Prostate gland (tissue), 2 donors: ENCODE results near the gene COPG2. TPM values are rescaled to one million over a fixed set of nuclear protein-coding genes. Genes with fewer than 3 reads are reported as not detected.
"Not testable (repeated sequence)": the region's sequence is repeated elsewhere in the genome, so short reads cannot be mapped to it uniquely, and the experiment has no call there.

ENCODE experiments used
- DNase-seq: peaks from one replicate; pipeline ENCODE4 v3.0.0-alpha.2; 2019; ENCODE audit warnings: low spot score
- H3K27ac ChIP-seq, 2 donors: fragments of 200-600 bp; sonication (generic); 2 replicates each; pipeline ENCODE4 v1.5.1; 2017 to 2019
- H3K27me3 ChIP-seq: fragments of 200-600 bp; sonication (generic); replicated peaks from 2 replicates; pipeline ENCODE4 v1.5.1; 2019; ENCODE audit not compliant: insufficient read depth
- H3K36me3 ChIP-seq, 2 donors: fragments of 200-600 bp; sonication (generic); 1 replicate in 1 of 2; 2 replicates in 1 of 2; pipeline versions ENCODE4 v1.5.1 to v1.8.1; 2017 to 2019
- H3K4me1 ChIP-seq: fragments of 200-600 bp; sonication (generic); replicated peaks from 2 replicates; pipeline ENCODE4 v1.5.1; 2019
- H3K4me3 ChIP-seq, 2 donors: fragments of 200-600 bp; sonication (generic); 2 replicates each; pipeline ENCODE4 v1.5.1; 2017 to 2019
- H3K9me3 ChIP-seq: fragments of 200-600 bp; sonication (generic); 2 replicates; pipeline ENCODE4 v1.5.1; 2017
- CTCF ChIP-seq, 4 experiments: fragments of 200-600 bp in 2 of 4; fragments of 450-650 bp in 2 of 4; sonication (generic) in 2 of 4; IDR thresholded peaks; 1 replicate in 3 of 4; 2 replicates in 1 of 4; pipeline ENCODE4 v1.5.1; 2016 to 2019; ENCODE audit warnings: antibody characterized with exemption in 4 of 4, mild to moderate bottlenecking in 2 of 4, moderate library complexity in 2 of 4
- POLR2A ChIP-seq: fragments of 450-650 bp; IDR thresholded peaks from one replicate; pipeline ENCODE4 v1.6.1; 2016; ENCODE audit warnings: antibody characterized with exemption, mild to moderate bottlenecking
- POLR2AphosphoS5 ChIP-seq: sonication (generic); formaldehyde crosslinking; IDR thresholded peaks from one replicate; pipeline ENCODE4 v1.6.1; 2017; ENCODE audit warnings: antibody characterized with exemption
- WGBS: methylation state at CpG from one replicate; pipeline ENCODE4 v1.1.5; 2018; 5-methylcytosine and 5-hydroxymethylcytosine counted together
- intact Hi-C: fragments of 100-400 bp; cut with DNase I; formaldehyde crosslinking; loops from one replicate; pipeline ENCODE4 v1.14.2; 2022
- total RNA-seq, 2 donors: library from RNA; depleted of rRNA; stranded (reverse); fragments of >200 nt; gene quantifications; one replicate each; pipeline ENCODE4 v1.1.0, GENCODE V29; 2016

Gene COPG2
- total RNA-seq, 2 donors from 2014 or later: 15.3 to 46.1 TPM

- WGBS: 96% methylated on average over 2 of the region's 2 CpGs
- H3K27ac ChIP-seq: no peak overlapping the region
- H3K36me3 ChIP-seq: no peaks in the 10 kb centered on the region
- no peak overlapping the region for H3K4me3 ChIP-seq
- no peak for TF ChIP-seq CTCF (IDR thresholded peaks at IDR 0.05)
- no peak for TF ChIP-seq POLR2AphosphoS5
- TF ChIP-seq POLR2A: no peak
- H3K4me1 ChIP-seq: no peaks in the 10 kb centered on the region
- no peak for DNase-seq
- intact Hi-C loops: no loop called here
- no peaks in the 10 kb centered on the region for H3K27me3 ChIP-seq
- no peaks in the 10 kb centered on the region for H3K9me3 ChIP-seq
Measured at GRCh38 chr7:130701650-130702049, 33.1 kb upstream of the COPG2 start.

DNA sequence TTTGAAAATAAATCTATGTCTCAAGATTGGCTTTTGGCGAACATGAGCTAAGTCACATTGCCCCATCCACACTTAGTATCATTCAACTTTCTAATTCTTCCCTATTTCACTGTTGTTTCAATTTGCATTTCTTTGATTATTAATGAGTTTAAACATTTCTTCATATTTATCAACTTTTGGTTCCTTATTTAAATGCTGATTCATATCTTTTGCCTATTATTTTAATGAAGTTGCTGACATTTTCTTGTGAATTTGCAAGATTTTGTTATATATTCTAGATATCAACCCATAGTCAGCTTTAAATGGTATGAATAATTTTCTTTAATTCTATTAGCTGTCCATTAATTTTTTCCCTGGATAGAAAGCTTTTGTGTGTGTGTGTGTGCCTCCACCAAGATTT, 32.2 kb upstream of the COPG2 start:
- intact Hi-C loops: no loop called here
- WGBS: 87% methylated on average over 1 of the region's 1 CpG
- TF ChIP-seq POLR2A: no peak
- no peak for TF ChIP-seq POLR2AphosphoS5
- no peak for TF ChIP-seq CTCF (IDR thresholded peaks at IDR 0.05)
- Histone ChIP-seq H3K9me3 (no peaks in the 10 kb centered on the region), H3K36me3 (no peaks in the 10 kb centered on the region), H3K4me1 (no peaks in the 10 kb centered on the region), H3K27ac (no peak overlapping the region), H3K27me3 (no peaks in the 10 kb centered on the region), H3K4me3 (no peak overlapping the region)
- DNase-seq: no peak

GRCh38 chr7:130699686-130700085, 31.1 kb upstream of the COPG2 start:
- 64% methylated on average over 4 of the region's 4 CpGs for WGBS

DNA sequence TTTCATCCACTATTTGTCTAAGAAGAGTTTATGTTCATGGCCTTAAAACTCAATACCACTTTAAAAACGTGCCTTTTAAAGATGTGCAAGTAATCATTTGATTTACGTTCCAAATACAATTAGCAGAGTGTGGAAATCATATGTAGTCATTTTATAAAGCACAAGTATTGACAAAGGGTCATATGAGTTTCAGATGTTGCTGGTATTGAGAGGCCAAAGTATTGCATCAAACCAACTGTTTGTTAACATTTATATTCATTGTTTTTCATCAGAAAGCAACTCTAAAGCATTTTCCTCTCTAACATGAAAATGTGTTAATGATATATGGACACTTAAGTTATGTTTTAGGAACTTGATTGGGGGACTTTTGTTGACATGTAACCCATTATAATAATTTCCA, 29.3 kb upstream of the COPG2 start:
- Histone ChIP-seq H3K36me3 (no peaks in the 10 kb centered on the region), H3K4me1 (no peaks in the 10 kb centered on the region), H3K9me3 (no peaks in the 10 kb centered on the region), H3K4me3 (no peak overlapping the region), H3K27ac (no peak overlapping the region), H3K27me3 (no peaks in the 10 kb centered on the region)
- intact Hi-C loops: no loop called here
- TF ChIP-seq POLR2AphosphoS5: no peak
- no peak for DNase-seq
- WGBS: 69% methylated on average over 2 of the region's 2 CpGs

More at GRCh38 chr7:130699686-130700085, 31.1 kb upstream of the COPG2 start:
- no peak overlapping the region for H3K4me3 ChIP-seq
- intact Hi-C loops: no loop called here
- no peak overlapping the region for H3K27ac ChIP-seq
- no peaks in the 10 kb centered on the region for H3K4me1 ChIP-seq
- H3K27me3 ChIP-seq: no peaks in the 10 kb centered on the region
- H3K9me3 ChIP-seq: no peaks in the 10 kb centered on the region
- no peak for DNase-seq
- TF ChIP-seq POLR2AphosphoS5 (no peak), POLR2A (no peak), CTCF (IDR thresholded peaks at IDR 0.05) (no peak)
- no peaks in the 10 kb centered on the region for H3K36me3 ChIP-seq

- no peaks in the 10 kb centered on the region for H3K27me3 ChIP-seq
- intact Hi-C loops: no loop called here
- 64% methylated on average over 2 of the region's 2 CpGs for WGBS
Measured at GRCh38 chr7:130695840-130696239, 27.3 kb upstream of the COPG2 start.

GRCh38 chr7:130692396-130692795, 23.8 kb upstream of the COPG2 start:
- H3K9me3 ChIP-seq, H3K36me3 ChIP-seq, H3K27me3 ChIP-seq, H3K27ac ChIP-seq, intact Hi-C loops, H3K4me3 ChIP-seq, DNase-seq, H3K4me1 ChIP-seq: not testable (repeated sequence)
- 91% methylated on average over 1 of the region's 1 CpG for WGBS

More at GRCh38 chr7:130695840-130696239, 27.3 kb upstream of the COPG2 start:
- no peak overlapping the region for H3K27ac ChIP-seq
- H3K9me3 ChIP-seq: no peaks in the 10 kb centered on the region
- H3K4me1 ChIP-seq: no peaks in the 10 kb centered on the region
- TF ChIP-seq POLR2A (no peak), CTCF (IDR thresholded peaks at IDR 0.05) (peak in 2 of 4 experiments; percentile 16 to 35)
- no peak overlapping the region for H3K4me3 ChIP-seq
- no peak for DNase-seq
- H3K36me3 ChIP-seq: no peaks in the 10 kb centered on the region
